Stimulated activated CD8-positive, alpha-beta memory T cell treated with anti-CD3 and anti-CD28 coated beads, Interleukin-2, amount 100 ng/mL, for 1 hour (primary cell): ENCODE results near the gene ASPG.
"Not testable (repeated sequence)": the region's sequence is repeated elsewhere in the genome, so short reads cannot be mapped to it uniquely, and the experiment has no call there.

ENCODE experiments used
- DNase-seq, 2 donors: peaks; one replicate each; pipeline ENCODE4 v3.0.0-alpha.2; 2020; ENCODE audit warnings: low read depth in 2 of 2

ASPG gene

GRCh38 chr14:104146651-104147345 is 61.3 kb downstream of the ASPG start:
- no peak for DNase-seq

- DNase-seq: no peak
Observed at GRCh38 chr14:104147346-104148125, 62.0 kb downstream of the ASPG start.

GRCh38 chr14:104148433-104149277 is 63.2 kb downstream of the ASPG start:
- DNase-seq: no peak

- DNase-seq: no peak
Observed at GRCh38 chr14:104149278-104149595, 63.7 kb downstream of the ASPG start.

GRCh38 chr14:104149617-104150135 is 64.2 kb downstream of the ASPG start:
- DNase-seq: no peak

- no peak for DNase-seq
Observed at GRCh38 chr14:104150136-104151025, 64.9 kb downstream of the ASPG start.

GRCh38 chr14:104151026-104151381 is 65.5 kb downstream of the ASPG start:
- no peak for DNase-seq

- no peak for DNase-seq
Observed at GRCh38 chr14:104151566-104152245, 66.2 kb downstream of the ASPG start.

- DNase-seq: no peak
Observed at GRCh38 chr14:104152246-104152575, 66.7 kb downstream of the ASPG start.

GRCh38 chr14:104152686-104153393 is 67.3 kb downstream of the ASPG start:
- no peak for DNase-seq

- not testable (repeated sequence) for DNase-seq
Observed at GRCh38 chr14:104153394-104153755, 67.9 kb downstream of the ASPG start.

GRCh38 chr14:104154246-104154645 is 68.7 kb downstream of the ASPG start:
- DNase-seq: no peak

GRCh38 chr14:104155513-104155912 is 70.0 kb downstream of the ASPG start:
- DNase-seq: no peak

GRCh38 chr14:104156142-104156541 is 70.6 kb downstream of the ASPG start:
- no peak for DNase-seq

GRCh38 chr14:104157016-104157928 is 71.8 kb downstream of the ASPG start:
- DNase-seq: no peak

GRCh38 chr14:104158827-104159798 is 73.6 kb downstream of the ASPG start:
- no peak for DNase-seq

GRCh38 chr14:104159990-104160389 is 74.5 kb downstream of the ASPG start:
- no peak for DNase-seq
